Stimulated activated CD4-positive, alpha-beta T cell treated with anti-CD3 and anti-CD28 coated beads, Interleukin-1b, Interleukin-23, amount 100 ng/mL, for 48 hours (primary cell): ENCODE results near the gene SELENOK.
A peak's percentile ranks its signal among the peaks of the same experiment; 100 is the strongest.

Source experiments
- DNase-seq: peaks from one replicate; pipeline ENCODE4 v3.0.0-alpha.2; 2020

Gene SELENOK

GRCh38 chr3:53881691-53882593 is 9.7 kb downstream of the SELENOK start, which contains the start of gene ACTR8:
TSS of gene ACTR8 (minus strand) at chr3:53882152. CDS start at chr3:53882101, 51 bp downstream.
- DNase-seq = peak; percentile 82

- DNase-seq = no peak
These were observed 11.0 kb downstream of the SELENOK start for GRCh38 chr3:53880396-53881345.

- DNase-seq = no peak
These were observed 25.7 kb downstream of the SELENOK start for GRCh38 chr3:53865732-53866499.

- DNase-seq = no peak
These were observed 28.5 kb downstream of the SELENOK start for GRCh38 chr3:53863145-53863544.

- no peak for DNase-seq
These were observed 29.4 kb downstream of the SELENOK start for GRCh38 chr3:53862241-53862640.

GRCh38 chr3:53860196-53860595 is 31.5 kb downstream of the SELENOK start:
- DNase-seq = no peak

- DNase-seq = no peak
These were observed 32.5 kb downstream of the SELENOK start for GRCh38 chr3:53859178-53859577.

GRCh38 chr3:53858096-53858741 is 33.4 kb downstream of the SELENOK start:
- no peak for DNase-seq

GRCh38 chr3:53856964-53857363 is 34.7 kb downstream of the SELENOK start:
- no peak for DNase-seq

- DNase-seq = no peak
These were observed 40.8 kb downstream of the SELENOK start for GRCh38 chr3:53850895-53851294.

- no peak for DNase-seq
These were observed 41.7 kb downstream of the SELENOK start for GRCh38 chr3:53849916-53850315.

- DNase-seq = no peak
These were observed 44.9 kb downstream of the SELENOK start for GRCh38 chr3:53846851-53847155.

- DNase-seq = no peak
These were observed 45.4 kb downstream of the SELENOK start, which contains the start of the genes CHDH and IL17RB for GRCh38 chr3:53846134-53846850. TSS of gene CHDH (minus strand) at chr3:53846419. CDS start at chr3:53824008, 22,411 bp downstream. TSS of gene IL17RB (plus strand) at chr3:53846568. CDS start at chr3:53846589, 21 bp downstream.

- DNase-seq = no peak
These were observed 45.9 kb downstream of the SELENOK start for GRCh38 chr3:53845881-53846133.

- DNase-seq = no peak
These were observed 46.4 kb downstream of the SELENOK start for GRCh38 chr3:53845103-53845880.

GRCh38 chr3:53844262-53845102 is 47.2 kb downstream of the SELENOK start:
- no peak for DNase-seq

- DNase-seq = no peak
These were observed 48.2 kb downstream of the SELENOK start for GRCh38 chr3:53843195-53844177.

- DNase-seq = no peak
These were observed 49.0 kb downstream of the SELENOK start for GRCh38 chr3:53842436-53843194.
